HG03095 (cell line): ENCODE measurements around the gene CCDC60.

Experiments
- ATAC-seq: cut with Tn5 transposase; IDR thresholded peaks from one replicate; pipeline ENCODE4 v1.9.1; 2021; ENCODE audit warnings: moderate library complexity; ENCODE audit not compliant: unreplicated experiment

The CCDC60 gene

DNA sequence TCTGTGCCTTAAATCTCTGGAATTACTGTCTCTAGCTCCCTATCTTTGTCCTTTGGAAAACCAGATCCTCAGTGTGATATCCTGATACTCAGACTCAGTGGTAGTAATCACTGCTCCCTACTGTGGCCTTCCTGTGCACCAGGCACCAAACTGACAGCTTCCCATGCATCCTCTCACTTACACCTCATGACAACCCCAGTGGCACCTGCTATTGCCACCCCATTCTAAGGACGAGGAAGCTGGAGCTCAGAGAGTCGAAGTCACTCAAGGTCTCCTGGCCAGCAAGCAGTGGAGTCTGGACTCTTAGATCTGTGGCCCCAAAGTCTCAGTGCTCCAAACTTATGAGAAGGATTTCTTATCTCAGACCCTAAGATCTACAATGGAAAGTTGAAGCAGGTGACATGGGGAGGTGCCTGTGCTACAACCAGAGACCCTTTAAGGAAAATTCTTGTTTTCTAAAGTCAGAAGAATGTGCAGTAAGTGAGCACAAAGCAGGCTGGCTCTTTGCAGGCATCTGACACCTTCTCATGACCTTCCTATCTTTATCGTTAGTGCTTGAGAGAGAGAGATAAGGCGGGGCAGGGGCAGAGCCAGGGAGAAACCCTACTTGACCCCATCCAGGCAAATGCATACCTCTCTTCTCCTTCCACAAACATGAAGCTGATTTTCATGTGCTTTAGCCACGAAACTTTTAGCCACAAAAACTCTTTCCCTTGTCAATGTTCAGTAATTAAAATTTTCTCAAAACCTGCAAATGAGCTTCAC lies 47.1 kb downstream of the CCDC60 start:
- ATAC-seq: no peak

DNA sequence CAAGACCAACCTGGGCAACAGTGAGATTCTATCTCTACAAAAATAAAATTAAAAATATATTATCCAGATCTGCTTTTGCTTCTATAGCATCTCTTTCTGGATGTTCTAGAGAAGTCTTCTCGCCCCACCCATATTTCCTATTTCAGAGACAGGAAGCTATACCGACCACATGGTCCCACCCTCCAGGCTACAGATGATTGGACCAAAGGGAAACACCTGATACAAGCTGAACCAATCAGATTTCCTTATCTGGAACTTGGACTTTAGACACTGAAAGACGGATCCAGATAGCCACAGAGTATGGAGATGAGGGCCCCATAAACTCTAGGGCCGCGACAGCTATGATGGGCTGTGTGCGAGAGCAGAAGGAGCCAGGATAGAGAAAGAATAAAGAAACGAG lies 48.7 kb downstream of the CCDC60 start:
- no peak for ATAC-seq

DNA sequence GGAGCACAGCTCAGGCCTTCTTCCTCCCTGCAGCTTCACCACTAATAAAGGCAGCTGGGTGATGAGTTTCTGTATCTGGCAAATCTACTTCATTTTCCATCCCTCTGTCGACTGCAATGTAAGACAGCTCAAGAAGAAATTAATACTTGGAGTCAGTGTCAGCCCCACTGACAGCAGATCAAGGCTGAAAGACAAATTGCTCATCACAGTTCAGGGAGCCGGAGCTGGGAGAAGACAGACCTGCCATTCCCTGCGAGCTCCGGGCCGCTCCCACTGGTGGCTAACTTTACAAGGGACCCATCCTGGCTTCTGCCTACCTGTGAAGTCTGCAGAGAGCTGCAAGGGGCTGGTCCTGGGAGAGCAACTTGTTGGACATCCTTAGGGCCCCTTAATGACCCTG lies 49.8 kb downstream of the CCDC60 start:
- no peak for ATAC-seq

DNA sequence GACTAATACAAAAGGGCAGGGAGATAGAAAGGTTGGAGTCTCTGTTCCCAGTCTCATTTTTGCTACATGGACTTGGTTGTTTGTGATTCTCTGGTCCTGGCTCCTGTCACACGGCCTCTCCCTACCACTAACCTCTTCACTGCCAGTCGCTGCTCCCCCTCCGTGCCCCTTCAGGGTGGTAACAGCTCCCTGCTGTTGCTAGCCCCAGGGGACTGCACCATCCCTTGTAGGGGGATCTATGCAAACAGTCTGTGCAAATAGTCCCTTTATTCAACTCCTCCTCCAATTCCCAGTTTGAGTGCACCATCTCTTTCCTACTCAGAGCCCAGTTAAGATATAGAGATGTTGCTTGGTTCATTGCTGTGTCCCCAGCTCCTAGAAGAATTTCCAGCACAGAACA lies 51.1 kb downstream of the CCDC60 start:
- ATAC-seq: no peak

DNA sequence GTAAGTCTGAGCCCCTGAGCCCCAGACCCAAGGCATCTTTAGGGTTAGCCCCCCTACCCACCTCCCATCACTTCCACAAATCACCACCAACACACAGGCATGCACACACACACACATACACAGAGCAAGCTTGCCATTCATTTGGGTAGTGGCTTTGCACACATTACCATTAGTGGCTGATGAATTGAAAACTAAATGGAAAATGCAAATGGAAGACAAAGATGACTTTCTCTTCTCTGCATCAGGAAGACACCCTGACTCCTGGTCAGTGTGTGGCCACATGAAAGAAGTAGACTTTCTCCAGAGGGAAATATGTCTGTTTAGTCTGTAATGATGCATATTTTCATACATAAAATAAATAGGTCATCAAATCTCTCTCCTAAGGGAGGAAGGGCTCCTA lies 55.2 kb downstream of the CCDC60 start:
- no peak for ATAC-seq

DNA sequence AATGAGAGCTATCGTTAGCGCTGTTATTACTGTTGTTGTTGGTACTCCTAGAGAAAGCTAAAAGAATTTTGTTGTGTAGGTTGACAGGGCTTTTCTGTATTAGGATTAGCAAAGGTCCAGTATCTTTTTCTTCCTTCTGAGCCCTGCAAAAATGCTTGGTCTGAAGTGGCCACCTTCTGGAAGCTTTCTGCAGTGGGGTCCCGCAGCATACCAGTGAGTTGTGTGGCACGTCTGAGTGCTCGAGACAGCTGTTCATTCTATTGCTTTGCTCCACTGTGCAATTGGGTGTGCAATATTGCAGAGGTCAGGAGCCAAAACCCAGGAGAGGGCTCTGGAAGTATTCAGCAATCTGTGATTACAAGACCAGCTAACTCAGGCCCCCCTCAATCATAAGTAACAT lies 57.1 kb downstream of the CCDC60 start:
- no peak for ATAC-seq

DNA sequence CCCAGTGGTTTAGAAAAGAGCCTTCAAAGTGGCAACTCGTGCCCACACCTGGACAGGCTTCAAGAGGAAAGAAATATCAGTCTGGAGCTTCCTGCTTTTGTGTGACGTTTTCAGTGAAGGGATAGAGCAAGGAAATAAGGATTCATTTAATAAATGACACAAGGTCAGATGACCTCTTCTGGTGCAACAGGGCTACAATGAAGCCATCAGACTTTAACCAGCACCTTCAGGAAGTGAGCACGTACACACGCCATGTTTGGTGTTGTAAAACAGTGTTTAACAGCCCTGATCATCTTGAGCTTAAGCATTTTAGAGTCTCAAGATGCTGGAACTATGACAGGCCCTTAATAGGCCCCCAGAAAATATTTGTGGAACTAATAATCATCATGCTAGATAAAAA lies 59.1 kb downstream of the CCDC60 start:
- no peak for ATAC-seq

DNA sequence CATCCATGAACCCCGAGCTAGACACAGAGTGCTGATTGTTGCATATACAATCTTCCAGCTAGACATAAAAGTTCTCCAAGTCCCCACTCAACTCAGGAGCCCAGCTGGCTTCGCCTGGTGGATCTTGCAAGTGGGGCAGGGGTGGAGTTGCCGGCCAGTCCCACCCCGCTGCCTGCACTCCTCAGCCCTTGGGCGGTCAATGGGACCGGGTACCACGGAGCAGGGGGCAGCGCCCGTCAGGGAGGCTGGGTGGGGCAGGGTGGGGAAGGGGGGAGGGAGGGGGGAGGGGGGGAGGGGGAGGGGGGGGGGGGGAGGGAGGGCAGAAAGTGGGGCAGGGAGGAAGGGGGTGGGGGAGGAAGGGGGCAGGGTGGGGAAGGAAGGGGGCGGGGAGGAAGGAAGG lies 63.0 kb downstream of the CCDC60 start:
- no peak for ATAC-seq

DNA sequence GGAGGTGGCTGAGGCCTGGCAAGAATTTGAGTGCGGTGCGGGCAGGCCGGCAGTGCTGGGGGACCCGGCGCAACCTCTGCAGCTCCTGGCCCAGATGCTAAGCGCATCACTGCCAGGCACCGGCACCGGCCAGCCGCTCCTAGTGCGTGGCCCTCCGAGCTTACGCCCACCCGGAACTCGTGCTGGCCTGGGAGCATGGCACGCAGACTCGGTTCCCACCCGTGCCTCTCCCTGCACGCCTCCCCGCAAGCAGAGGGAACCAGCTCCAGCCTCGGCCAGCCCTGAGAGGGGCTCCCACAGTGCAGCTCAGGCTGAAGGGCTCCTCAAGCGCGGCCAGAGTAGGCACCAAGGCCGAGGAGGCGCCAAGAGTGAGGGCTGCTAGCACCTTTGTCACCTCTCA lies 63.7 kb downstream of the CCDC60 start:
- no peak for ATAC-seq

DNA sequence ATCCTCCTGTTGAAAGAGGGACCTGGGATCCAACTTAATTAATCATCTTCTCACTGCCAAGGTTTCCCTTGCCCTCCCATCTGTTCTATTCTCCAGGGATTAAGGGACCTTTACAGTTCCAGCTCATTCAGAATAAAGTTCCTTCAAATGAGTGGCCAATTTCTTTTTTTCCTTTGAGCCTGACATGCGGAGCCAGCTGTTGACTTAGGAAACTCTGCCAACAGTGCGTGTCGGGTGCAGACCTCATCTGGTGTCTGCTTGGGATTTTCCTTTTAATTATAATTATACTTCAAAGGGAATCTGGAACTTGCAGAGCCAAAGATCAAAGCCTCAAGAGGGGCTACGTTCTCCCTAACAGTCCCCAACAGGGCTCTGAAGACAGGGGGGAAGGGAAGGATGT lies 64.8 kb downstream of the CCDC60 start:
- no peak for ATAC-seq

DNA sequence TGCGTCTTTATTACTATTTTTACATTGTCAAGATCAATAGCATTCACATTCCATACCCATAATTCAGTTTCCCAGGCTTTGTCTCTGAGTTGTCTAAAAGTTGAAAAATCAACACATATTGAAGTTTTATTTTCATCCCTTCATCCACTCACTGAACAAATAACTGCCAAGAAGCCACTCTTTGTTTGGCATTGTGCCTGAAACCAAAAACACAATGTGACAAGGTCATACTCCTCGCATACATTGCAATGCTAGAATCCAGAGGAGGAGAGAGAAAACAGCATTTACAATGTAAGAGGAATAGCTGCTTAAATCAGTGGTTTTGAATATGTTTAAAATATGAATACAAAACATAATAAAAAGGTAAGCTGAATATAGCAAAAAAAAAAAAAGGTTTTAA lies 71.8 kb downstream of the CCDC60 start:
- ATAC-seq: no peak

DNA sequence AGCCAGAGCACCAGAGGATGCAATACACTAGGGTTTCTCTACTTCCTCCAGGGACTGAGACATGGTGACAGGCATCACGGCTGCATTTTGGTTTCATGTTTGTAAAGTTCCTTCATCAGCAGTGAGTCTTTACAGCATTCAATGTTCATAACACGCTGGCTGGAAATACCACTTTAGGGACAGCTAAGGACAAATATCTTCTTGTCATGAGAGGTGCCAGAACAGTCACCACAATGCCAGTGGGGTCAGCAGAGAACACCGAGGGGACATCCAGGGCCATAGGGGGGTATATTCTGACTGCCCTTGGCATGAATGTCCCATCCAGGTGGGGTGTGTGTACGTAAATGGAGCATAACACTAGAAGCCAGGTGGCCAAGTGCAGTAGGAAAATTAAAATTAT lies 72.3 kb downstream of the CCDC60 start:
- no peak for ATAC-seq

DNA sequence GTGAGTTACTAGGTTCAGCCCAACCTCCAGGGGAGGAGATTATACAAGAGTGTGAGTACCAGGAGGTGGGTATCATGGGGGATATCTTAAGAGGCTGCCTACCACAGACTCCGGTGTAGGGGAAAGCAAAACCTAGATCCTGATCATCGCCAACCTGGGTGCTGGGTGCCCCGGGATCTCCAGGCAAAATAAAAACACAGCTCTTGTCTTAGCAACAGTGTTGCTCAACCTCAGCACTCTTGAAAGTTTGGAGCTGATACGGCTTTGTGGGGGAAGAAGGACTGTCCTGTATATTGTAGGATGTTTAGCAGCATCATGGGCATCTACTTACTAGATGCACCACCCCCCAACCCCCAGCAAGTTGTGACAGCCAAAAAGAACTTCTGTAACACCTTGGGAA lies 74.5 kb downstream of the CCDC60 start:
- no peak for ATAC-seq

DNA sequence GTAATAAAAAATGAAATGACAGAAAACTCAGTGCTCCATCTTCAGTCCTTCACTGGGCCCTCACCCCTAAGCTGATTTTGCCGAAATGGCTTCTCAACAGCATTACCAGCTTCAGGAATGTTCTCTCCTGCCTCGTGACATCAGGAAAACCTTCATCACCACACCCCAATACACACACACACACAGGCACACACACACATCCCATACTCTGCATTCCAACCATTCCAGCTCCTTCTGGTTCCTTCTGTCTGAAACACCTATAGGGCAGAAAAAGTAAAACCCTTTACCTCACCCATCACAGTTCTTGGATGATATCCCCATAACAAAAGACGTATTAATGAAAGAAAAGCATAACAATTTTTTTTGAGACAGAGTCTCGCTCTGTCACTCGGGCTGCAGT lies 75.9 kb downstream of the CCDC60 start:
- no peak for ATAC-seq

DNA sequence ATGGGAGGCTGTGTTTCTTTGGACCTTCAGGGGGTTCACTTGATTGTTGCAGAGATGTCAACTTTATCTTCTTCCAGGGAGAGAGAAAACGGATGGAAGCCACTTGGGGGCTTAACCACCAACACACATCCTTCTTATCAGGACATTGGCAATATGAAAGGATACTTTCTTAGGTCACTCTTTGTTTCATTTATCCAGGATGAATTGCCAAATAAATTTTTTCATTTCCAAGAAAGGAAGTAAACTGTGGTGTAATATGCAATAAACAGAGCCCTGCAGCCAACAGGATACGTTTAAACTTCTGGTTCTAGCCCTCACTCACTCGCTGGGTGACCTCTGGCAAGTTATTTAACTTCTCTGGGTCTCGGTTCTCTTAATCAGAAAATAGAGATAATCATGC lies 77.8 kb downstream of the CCDC60 start:
- no peak for ATAC-seq

DNA sequence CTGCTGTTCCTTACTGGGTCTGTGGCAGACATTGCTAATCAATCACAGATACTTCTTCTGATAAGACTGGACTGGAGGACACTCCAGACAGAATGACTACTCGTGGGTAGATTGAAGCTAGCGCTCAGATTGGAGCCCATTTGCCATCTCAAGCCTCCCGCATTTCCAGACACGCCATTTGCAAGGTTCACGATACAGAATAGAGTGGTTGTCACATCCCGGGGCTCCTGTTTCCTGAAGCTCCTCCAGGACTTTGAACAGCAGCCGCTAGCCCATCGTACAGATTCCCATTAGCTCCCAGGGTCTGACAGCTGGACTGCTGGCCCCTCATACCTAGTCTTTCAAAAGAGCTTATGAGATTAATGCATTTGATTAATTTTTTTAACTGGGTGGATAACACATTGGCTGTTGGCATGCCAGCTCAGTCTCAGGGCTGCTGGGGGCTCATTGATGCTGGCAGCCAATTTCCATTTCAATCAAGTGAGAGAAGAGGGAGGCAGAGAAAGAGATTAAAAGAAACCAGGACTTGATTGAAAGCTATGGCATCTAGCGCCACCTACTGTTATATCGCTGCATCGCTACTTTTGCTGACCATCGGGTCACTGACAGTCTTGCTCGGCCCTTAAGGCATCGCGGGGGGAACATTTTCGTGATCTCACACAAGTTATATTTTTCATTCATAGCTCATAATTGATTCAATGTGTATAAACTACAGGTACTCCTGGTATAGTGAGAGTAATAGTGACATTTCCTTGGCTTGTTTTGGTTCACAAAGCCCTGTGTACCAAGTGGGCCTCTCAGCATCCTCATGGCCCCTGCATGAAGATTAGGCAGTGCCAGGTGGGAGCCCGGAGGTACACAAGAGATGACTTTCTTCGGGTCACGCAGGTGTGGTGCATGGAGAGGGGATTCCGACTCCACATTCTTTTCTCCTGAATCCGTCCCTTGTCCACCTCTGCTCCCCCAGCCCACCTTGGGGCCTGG lies 78.6 kb downstream of the CCDC60 start:
- no peak for ATAC-seq

DNA sequence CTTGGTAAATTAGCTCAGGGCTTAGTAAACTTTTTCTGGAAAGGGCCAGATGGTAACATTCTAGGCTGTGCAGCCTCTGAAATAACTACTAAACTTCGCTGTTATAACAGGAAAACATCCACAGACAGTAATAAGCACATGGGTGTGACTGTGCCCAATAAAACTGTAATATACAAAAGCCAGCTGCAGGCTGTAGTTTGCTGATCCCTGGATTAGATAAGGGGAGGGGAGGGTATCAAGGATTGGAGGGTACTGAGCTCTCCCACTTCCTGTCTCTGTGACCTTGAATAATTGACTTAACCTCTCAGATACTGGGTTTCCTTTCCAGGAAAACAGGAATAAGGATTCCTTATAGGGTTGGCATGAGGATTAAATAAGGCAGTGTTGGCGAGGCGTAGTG lies 81.2 kb downstream of the CCDC60 start:
- ATAC-seq: no peak

DNA sequence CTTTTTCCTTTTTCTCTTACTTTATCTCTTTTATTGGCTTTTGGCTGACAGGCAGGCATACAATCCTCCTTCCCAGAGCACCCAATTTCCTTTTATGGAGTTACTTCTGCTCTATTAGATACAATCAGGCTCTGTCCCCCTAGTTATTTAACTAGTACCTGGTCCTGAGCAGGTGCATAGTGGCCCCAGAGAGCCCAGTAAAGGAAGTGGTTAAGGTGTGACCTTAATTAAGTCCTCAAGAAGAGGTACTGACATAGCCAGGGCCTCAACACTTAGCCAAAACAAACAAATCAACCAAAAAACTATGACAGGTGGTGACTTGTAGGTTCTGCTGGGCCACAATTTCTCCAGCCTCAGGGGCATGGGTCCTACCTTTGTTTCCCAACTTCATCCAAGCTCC lies 82.9 kb downstream of the CCDC60 start:
- no peak for ATAC-seq

DNA sequence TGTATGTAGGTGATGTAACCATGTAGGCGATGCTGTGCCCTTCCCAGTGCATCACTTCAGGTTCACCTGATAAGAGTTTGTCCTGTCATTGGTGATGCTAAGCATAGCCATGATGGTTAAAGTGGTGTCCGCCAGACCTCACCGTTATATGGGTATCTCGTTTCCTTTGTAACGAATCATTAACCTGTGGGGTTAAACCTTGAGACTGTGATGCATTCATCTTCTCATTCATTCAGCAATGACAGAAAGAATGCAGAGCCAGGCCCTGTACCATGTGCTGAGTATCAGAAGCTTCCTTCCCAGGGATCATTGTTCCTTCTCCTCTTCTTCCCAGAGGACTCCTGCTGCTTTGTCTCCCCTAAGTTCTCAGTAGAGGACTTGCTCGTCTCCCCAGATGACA lies 84.9 kb downstream of the CCDC60 start:
- no peak for ATAC-seq

DNA sequence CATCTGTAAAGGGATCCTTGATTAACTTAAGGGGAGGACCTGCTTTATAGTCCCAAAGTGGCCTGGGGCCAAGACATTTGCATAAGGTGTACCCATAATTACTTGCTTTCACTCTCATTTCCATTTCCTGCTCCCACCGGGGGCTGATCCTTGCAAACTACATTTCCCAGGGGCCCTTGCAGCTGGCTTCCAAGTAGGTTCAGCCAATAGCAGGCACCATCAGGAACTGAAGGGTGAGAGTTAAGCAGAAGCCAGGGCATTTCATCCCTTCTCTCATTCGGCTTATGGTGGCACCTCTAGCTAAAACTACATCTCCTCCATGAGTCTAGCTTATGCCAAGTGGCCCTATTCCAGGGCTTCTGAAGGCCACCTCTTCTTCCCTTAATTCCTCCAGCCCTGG lies 88.8 kb downstream of the CCDC60 start:
- ATAC-seq: no peak

DNA sequence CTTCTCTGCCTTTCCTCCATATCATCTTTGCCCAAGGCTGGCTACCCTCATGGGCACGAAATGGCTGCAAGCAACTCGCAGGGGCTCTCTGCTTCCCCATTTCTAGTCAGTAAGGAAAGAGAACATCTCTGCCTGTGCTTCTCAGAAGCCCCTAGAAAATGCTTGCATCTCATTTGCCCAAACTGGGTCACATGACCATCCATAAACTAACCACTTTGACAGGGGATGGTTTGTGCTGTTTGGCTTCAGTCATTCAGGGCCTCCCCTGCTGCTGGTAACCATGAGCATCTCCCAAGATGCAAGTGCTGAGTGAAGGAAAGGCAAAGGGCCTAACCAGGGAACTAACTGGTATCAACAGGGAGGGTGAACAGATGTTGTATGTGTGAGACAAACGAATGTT lies 91.1 kb downstream of the CCDC60 start:
- ATAC-seq: no peak

DNA sequence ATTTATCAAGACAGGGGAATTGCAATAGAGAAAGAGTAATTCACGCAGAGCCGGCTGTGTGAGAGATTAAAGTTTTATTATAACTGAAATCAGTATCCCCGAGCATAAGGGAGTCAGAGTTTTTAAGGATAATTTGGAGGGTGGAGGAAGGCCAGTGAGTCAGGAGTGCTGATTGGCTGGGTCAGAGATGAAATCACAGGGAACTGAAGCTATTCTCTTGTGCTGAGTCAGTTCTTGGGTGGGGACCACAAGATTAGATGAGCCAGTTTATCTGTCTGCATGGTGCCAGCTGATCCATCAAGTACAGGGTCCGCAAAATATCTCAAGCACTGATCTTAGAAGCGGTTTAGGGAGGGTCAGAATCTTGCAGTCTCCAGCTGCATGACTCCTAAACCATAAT lies 96.6 kb downstream of the CCDC60 start:
- ATAC-seq: no peak
